Measurements from ENCODE around the gene SLC39A1.
"Not testable (repeated sequence)": the region's sequence is repeated elsewhere in the genome, so short reads cannot be mapped to it uniquely, and the experiment has no call there.

The SLC39A1 gene

GRCh38 chr1:153928791-153929341 lies 34.5 kb downstream of the SLC39A1 start:
- FAIRE-seq, result no peak

GRCh38 chr1:153928245-153928644 lies 35.1 kb downstream of the SLC39A1 start:
- FAIRE-seq, result no peak

GRCh38 chr1:153926405-153926804 lies 36.9 kb downstream of the SLC39A1 start:
- no peak for FAIRE-seq

- FAIRE-seq, result no peak
These were observed 40.1 kb downstream of the SLC39A1 start, which contains the start of gene GATAD2B for GRCh38 chr1:153922972-153923925. TSS of gene GATAD2B (minus strand) at chr1:153922972. CDS start at chr1:153828347, 94,625 bp downstream.

GRCh38 chr1:153922076-153922971 lies 41.0 kb downstream of the SLC39A1 start:
- no peak for FAIRE-seq

- FAIRE-seq, result no peak
These were observed 41.6 kb downstream of the SLC39A1 start for GRCh38 chr1:153921803-153922075.

GRCh38 chr1:153921080-153921802 lies 42.1 kb downstream of the SLC39A1 start:
- no peak for FAIRE-seq

- no peak for FAIRE-seq
These were observed 43.2 kb downstream of the SLC39A1 start for GRCh38 chr1:153919876-153920852.

GRCh38 chr1:153916297-153916696 lies 47.0 kb downstream of the SLC39A1 start:
- FAIRE-seq, result no peak

- no peak for FAIRE-seq
These were observed 51.0 kb downstream of the SLC39A1 start for GRCh38 chr1:153912349-153912748.

GRCh38 chr1:153910560-153910959 lies 52.8 kb downstream of the SLC39A1 start:
- FAIRE-seq, result not testable (repeated sequence)

Data from colon (tissue), 2 donors.